GM19468 (cell line): ENCODE measurements around the gene CDKN2D.
"Not testable (repeated sequence)": the region's sequence is repeated elsewhere in the genome, so short reads cannot be mapped to it uniquely, and the experiment has no call there.

ENCODE experiments used
- ATAC-seq: cut with Tn5 transposase; IDR thresholded peaks from one replicate; pipeline ENCODE4 v1.9.1; 2021; ENCODE audit warnings: mild to moderate bottlenecking, moderate library complexity, moderate number of reproducible peaks; ENCODE audit not compliant: unreplicated experiment; ENCODE audit errors: extremely low read depth

The CDKN2D gene

DNA sequence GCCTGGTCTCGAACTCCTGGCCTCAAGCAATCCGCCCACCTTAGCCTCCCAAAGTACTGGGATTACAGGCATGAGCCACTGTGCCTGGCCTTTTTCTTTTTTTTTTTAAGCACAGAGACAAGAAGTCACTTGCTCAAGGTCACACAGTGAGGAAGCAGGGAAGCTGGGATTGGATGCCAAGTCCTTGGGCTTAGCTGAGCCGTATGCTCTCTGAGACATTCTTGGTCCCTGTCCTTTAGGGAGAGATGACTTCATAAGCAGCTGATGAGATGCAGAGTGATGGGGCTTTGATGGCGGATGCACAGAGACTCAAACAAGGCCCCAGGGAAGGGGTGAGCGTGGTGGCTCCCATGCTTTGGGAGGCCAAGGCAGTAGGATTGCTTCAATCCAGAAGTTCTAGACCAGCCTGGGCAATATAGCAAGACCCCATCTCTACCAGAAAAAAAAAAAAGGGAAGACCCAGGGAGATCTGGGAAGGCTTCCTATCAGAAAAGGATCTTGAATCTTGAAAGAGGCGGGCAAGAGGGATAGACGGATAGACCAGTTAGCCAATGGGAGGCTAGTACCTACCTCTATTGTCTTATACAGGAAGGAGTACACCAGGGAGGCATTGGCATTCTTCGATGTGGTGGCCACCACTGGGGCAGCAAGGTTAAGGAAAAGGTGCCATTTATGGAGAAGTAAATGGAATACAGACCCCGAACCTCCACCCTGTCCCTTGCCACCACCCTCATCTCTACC lies 14.4 kb upstream of the CDKN2D start:
- ATAC-seq = no peak

DNA sequence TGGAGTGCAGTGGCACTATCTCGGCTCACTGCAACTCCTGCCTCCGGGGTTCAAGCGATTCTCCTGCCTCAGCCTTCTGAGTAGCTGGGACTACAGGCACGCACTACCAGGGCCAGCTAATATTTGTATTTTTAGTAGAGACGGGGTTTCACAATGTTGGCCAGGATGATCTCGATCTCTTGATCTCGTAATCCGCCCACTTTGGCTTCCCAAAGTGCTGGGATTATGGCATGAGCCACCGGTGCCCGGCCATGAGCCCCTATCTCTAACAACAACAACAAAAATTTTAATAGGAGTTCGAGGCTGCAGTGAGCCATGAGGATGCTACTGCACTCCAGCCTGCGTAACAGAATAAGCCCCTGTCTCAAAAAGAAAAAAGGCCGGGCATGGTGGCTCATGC lies 13.3 kb upstream of the CDKN2D start:
- no peak for ATAC-seq

DNA sequence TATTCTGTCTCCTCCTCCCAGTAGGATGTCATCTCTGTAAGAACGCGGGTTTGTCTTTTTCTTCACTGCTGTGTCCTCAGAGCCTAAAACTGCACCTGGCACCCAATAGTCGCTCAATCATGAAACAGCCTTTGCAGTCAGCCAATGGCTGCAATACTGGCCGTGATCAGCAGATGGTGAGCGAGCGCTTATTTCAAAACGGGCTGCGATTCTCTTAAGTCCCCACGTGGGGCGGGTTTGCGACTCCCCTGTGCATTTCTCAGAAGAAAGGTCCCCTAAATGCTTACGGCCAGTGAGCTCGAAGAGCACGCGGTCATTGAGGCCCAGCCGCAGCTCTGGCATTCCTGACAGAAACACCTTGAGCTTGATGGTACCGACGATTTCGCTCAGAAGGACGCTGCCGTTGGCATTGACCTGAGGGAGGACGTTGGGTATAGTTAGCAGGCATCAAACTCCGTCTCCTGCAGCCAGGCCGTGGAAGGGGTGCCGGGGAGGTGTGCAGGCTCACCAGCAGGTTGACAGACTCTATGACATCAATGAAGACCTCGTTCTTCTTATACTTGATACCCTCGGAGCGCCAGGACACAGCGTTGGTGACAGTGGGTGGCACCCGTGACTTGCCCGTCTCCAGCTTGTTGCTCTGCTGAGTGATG lies 12.3 kb upstream of the CDKN2D start:
- ATAC-seq = no peak

DNA sequence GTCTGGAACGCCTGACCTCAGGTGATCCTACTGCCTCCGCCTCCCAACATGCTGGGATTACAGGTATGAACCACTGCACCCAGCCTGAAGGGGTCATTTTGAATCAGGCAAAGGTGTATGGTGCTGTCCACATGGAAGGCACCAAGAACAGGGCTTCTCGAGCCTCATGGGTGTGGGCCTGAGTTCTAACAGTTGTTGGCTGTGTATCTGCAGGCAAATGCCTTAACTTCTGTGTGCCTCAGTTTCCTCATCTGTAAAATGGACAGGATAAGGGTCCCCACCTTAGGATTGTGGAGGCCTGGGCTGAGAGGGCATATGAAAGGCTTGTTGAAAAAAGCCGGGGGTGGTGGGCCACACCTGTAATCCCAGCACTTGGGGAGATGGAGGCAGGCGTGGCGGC lies 9.2 kb upstream of the CDKN2D start:
- ATAC-seq = no peak

DNA sequence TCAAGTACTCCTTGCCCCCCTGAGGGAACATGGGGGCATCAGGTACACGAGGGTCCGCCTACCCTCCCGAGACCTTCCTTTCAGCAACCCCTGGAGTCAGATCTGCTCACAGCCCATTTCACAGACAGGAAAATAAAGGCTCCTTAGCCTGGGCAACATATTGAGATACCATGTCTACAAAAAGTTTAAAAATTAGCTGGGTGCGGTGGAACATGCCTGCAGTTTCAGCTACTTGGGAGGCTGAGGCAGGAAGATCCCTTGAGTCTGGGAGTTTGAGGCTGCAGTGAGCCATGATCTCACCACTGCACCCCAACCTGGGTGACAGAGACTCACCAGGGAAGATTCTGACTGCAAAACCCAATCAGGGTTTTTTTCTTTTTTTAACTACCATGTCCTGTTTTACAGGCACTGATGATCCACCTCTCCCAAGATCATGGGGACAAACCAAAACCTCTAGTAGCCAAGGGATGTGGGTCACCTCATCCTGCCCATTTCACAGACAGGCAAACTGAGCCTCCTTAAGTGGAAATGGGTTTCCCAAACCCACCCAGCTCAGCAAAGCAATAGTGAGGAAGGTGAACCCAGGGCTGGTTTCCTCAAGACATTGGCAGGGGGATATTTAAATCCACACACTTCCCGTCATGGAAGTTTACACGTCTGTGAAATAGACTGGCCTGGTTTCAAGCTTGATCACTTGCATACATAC lies 6.4 kb upstream of the CDKN2D start:
- no peak for ATAC-seq

DNA sequence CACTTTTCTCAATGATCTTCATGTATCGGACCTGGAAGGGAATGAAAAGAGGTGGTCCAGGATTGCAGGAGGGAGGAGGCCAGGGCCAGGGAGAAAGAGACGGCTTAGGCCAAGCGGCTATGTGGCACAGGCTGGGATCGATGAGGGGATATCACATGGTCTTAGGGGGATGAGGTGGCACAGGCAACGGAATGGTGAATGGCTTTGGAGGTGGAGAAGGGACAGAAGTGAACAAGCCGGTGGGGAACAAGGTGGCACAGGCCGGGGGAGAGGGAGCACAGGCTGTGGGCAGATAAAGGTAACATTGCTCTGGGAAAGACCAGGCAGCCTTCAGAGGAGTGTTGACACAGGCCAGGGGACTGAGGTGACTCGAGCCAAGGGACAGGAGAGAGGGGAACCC lies 5.7 kb upstream of the CDKN2D start:
- ATAC-seq = no peak

DNA sequence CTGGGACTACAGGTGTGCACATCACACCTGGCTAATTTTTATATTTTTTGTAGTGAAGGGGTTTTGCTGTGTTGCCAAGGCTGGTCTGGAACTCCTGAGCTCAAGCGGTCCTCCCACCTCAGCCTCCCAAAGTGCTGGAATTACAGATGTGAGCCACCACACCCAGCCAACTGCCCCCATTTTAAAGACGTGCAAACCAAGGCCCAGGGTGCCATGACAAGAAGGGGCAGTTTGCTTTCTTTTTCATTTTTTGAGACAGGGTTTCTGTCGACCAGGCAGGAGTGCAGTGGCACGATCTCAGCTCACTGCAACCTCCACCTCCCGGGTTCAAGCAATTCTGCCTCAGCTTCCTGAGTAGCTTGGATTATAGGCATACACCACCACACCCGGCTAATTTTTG lies 5.0 kb upstream of the CDKN2D start:
- not testable (repeated sequence) for ATAC-seq

DNA sequence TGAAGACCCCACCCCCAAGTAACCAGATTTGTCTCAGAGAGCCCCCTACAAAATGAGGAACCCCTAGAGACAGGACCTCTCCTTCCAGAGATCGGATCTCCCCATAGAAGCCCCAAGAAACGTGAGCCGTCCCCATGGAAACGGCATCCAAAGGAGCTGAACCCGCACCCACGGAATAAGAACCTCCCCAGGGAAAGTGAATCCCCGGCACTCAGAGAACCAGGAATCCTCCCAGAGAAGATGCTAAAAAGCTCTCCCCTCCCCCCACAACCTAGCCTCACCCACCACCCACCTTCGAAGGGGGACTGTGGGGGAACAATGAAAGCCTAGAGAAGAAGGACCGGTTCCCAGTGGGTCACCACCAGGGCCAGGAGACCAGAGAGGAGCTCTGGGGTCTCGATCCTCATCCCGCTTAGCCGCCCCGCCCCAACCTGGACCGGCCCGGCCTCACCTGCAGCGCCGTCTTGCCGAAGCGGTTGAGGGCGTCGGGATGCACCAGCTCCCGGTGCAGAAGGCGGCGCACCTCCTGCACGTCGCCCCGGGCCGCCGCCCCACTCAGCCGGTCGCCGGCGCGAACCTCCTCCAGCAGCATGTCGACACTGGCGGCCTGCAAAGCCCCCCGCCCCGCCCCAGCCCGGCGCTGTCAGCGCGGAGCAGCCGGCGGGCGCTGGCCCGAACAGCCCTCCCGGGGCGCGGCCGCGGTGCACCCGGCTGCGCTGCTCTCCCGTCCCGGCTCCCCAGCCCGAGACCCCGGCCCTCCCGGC lies 535 bp downstream of the CDKN2D start:
- ATAC-seq = no peak

DNA sequence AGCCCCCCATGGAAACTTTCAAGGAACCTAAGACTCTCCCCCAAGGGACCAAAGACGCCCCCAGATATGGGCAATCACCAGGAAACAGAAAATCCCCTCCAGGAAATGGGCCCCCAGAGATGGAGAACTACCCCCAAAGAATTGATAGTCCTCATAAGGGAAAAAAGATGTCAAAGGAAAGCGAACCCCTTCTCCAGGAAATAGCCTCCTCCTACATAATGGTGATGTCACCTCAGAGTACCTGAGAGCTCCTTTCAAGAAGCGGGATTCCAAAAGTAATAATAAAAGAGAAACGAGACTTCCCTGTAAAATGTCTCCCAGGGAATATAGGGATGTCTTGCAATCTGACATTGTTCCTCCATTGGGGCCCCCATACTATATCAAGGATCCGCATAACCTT lies 1.1 kb downstream of the CDKN2D start:
- no peak for ATAC-seq

DNA sequence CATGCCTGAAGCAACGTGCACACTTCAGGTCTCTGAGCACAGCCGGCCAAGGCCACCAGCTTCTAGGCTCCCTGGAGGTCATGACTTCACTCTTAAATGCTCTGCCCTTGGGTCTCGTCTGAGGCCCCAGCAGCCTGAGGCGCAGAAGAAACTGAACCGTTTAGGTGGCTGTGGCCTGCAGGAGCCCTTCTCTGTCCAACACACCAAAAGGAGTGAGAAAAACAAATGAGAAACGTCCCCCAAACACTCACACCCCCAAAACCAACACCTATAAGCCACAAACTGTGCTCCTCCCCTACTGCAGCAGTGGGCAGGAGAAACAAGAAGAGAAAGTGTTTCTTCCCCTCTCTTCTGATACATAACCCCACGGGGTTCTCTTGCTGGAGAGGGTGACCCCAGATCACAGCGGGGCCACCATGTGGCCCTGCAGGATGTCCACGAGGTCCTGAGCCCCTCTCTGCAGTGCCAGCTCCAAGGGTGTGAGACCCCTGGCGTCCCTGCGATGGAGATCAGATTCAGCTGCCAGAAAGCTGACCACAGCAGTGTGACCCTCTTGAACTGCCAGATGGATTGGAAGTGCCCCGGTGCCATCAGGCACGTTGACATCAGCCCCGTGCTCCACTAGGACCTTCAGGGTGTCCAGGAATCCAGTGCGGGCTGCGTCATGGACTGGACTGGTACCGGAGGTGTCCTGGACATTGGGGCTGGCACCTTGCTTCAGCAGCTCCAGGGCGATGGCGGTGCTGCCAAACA lies 1.9 kb downstream of the CDKN2D start:
- ATAC-seq = no peak

DNA sequence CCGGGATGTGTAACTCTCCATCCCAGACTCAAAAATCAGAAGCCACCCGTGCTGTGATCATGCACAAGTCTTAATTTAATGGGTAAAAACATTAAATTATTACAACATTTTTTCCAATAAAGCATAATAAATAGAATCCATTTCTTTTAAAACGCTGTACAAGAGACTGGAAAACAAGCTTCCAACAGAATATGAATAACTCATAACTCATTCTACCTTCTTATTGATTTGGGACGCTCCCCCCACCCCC lies 2.4 kb downstream of the CDKN2D start:
- no peak for ATAC-seq

DNA sequence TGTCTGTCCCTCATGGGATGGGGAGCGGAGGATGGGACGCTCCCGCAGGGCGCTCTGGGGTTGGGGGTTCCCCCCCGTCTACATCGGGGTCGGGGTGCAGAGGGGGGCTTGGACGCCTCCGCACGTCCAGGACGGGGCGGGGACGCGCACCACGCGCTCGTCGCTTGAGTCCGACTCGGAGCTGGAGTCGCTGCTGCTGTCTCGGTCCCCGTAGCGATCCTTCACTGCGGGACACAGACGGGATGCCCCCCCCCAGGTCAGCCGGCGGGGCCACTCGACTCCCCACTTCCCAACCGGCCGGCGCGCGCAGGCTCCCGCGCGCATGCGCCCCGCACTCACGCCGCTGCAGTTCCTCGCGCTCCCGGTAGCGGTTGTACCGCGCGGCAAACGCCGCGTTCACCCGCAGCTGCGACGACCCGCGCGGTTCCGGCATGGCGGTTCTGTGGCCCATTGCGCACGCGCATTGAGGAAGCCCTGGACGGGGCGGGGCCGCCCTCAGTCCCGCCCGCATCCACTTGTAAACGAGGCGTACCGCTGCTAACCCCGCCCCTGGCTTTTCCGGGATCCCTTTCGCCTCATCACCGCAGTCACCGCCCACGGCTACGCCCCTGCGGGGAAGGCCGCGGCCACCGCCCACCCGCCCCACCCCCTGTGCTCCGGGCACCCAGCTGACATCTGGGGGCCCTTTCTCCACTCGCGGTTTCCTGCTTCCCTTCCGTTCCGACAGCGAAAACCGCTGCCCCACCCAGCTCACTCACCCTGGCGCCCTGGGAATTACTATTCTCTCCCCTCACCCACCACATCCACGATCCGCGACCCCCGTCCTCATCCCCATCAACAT lies 3.0 kb downstream of the CDKN2D start, which contains the start of gene KRI1:
KRI1 (minus strand) TSS at position 444 of the 841 bp plus-strand sequence; CDS start at position 433, 11 bp downstream.
- peak; percentile 24 for ATAC-seq

DNA sequence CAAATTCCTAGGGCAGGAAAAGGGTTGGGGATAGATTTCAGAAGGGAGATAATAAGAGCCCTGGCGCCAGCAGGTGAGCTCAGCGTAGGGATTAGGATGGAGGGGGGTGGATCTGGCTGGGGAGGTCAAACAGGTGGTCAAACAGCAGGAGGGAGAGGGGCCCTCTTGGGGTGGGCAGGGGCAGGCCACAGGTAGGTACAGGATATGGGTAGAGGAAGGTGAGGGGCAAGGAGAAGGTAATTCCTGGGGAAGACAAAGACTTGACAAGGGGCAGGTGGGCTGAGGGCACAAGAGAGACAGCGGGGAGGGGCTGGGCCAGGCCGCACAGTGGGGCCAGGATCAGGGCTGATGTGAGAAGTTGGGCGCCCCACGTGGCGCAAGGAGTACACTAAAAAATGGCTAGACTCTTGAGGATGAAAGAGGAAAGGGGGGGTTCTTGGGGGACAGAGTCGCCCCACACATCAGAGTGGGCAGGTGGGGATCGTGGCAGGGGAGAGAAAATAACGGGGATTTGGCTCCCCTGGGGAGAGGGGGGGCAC lies 3.7 kb downstream of the CDKN2D start:
- no peak for ATAC-seq

DNA sequence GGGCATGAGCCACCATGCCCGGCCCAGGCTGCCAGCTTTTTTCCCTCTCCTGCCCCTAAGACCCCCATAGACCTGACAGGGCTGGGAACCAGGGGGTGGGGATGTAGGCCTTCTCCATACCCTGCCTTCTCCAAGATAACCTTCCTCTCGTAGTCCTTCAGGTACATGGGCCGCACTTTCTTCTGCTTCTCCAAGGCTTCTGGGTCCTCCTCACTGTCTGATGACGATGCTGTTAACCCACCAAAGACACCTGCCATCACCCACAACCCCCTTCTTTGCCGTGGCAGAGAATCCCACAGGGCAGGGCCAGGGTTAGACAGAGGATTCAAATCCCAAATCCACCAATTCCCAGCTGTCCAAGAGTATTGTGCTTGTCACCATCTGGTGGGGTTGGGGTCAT lies 6.2 kb downstream of the CDKN2D start:
- ATAC-seq = no peak

DNA sequence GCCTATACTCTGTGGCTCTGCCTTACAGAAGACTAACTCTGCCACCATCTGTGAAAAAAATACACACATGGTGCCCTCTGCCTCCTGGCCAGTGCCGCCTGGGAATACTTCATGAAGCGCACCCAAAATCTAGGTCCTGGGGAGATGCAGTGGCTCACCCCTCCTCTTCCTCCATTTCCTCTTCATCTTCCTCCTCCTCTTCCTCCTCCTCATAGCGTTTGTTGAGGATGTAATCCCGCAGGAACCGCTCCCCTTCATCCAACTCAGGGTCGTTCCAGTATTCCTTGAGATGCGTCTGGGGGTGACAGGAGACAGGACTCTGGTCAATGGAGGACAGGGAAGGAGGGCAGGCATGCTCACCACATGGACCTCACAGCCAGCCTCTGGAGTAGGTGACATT lies 8.6 kb downstream of the CDKN2D start:
- ATAC-seq = no peak

DNA sequence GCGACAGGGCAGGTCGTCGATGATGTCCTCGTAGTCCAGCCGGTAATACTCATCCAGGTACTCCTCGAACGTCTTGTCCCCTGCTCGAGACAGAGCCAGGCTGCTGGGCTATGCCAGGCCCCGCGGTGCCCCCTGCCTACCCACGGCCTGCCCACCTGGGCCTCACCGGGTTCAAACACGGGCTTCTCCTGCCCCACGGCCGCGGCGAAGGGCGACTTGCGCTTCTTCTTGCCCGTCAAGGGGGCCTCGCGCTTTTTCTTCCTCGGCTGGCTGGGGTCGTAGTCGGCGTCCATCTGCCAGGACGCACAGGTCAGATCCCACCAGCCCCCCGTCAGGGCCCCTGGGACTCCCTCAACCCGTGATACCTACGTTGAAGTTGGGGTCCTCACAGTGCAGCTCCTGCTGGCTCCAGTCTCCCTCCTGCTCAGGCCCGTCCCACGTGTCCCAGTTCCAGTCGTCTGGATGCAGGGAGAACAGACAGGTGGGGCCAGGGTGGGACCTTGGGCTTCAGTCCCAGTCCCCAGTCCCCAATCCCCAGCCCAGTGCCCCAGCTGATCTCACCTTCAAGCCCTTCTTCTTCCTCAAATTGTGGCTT lies 11.1 kb downstream of the CDKN2D start:
- no peak for ATAC-seq

DNA sequence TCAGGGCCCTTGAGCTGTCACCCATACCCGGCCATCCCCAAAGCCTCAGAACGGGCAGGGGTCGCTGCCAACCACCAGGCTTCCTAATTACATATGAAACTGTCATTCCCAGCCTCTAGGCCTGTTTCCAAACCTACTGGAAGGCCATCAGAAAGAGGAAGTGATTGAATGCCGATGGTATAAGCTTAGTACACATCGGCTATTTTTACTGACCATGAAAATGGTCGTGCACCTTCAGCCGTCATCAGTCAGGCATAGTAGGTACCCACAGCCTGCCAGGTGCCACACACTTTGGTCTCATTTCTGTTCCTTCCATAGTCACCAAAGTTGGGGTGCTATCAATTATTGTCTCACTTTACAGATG lies 13.2 kb downstream of the CDKN2D start:
- no peak for ATAC-seq

DNA sequence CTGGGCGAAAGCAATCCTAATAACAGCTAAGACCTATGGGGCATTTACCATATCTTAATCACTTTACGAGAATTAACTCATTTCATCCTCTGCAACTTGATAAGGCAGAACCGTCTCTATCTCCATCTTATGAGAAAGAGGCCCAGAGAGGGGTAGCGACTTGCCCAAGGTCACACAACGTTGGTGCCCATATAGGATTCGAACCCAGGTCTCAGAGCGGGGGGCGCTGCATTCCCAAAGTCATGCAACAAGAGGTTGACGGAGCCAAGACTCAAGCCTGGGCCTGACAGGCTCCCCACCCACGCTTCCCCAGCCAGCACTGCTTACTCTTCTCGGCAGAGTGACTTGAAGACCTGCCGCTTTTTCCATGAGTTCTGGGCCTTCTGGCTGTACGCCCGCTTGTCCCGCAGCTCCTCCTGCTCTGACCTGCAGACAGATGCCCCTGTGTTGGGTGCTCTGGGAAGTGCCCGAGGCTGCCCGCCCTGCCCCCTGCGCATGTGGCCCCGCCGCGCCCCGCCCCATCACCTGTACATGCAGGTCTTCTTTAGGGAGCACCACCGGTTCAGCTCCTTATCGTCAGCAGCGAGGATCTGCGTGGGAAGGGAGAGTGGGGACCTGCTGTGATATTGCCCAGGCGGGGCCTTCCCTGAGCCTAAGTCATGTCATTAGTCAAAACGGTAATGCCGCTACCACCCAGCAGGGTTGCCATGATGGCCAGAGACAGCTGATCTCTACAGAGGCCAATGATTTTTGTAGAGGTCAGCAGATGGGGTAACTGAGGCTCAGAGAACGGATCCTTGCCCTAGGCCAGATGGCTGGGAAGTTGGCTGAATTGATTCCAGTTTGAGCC lies 13.8 kb downstream of the CDKN2D start:
- ATAC-seq = no peak
